Natural killer cell (primary cell): ENCODE measurements around the gene AADACL3. TPM values are rescaled to one million over a fixed set of nuclear protein-coding genes. Genes with fewer than 3 reads are reported as not detected.

Source experiments
- ATAC-seq, 3 donors: fragments of 150-1000 bp in 2 of 3; fragments of 200-7000 bp in 1 of 3; cut with Tn5 transposase; 1 replicate in 1 of 3; 2 replicates in 2 of 3; pipeline ENCODE4 v1.10.0; 2021; ENCODE audit warnings: mild to moderate bottlenecking in 2 of 3, moderate library complexity in 2 of 3
- DNase-seq, 2 donors: peaks; one replicate each; pipeline versions ENCODE4 v3.0.0 to v3.0.0-alpha.2; 2013 to 2021; ENCODE audit warnings: mixed read lengths in 1 of 2
- H3K27ac ChIP-seq: one replicate; pipeline ENCODE4 v1.5.1; 2013; ENCODE audit warnings: mild to moderate bottlenecking, low read length
- H3K27me3 ChIP-seq: one replicate; pipeline ENCODE4 v1.6.1; 2013; ENCODE audit warnings: low read length; ENCODE audit not compliant: control insufficient read depth, insufficient read depth
- H3K36me3 ChIP-seq: one replicate; pipeline ENCODE4 v1.6.1; 2013; ENCODE audit warnings: low read length; ENCODE audit not compliant: control insufficient read depth, insufficient read depth
- H3K4me1 ChIP-seq: one replicate; pipeline ENCODE4 v1.6.1; 2013; ENCODE audit warnings: low read length; ENCODE audit not compliant: control insufficient read depth, insufficient read depth
- H3K4me3 ChIP-seq: one replicate; pipeline ENCODE4 v1.5.1; 2013; ENCODE audit warnings: low read length
- H3K9me3 ChIP-seq: one replicate; pipeline ENCODE4 v1.6.1; 2013; ENCODE audit warnings: low read length; ENCODE audit not compliant: control insufficient read depth, insufficient read depth
- H3K27ac Mint-ChIP-seq, 2 donors: one replicate each; pipeline ENCODE4 v1.8.0; 2022; ENCODE audit warnings: mild to moderate bottlenecking in 2 of 2, mixed read lengths in 2 of 2, moderate library complexity in 1 of 2
- H3K27me3 Mint-ChIP-seq, 2 donors: one replicate each; pipeline ENCODE4 v1.8.0; 2022; ENCODE audit warnings: low read depth in 2 of 2, mixed read lengths in 2 of 2
- H3K36me3 Mint-ChIP-seq: one replicate; pipeline ENCODE4 v1.8.0; 2022; ENCODE audit warnings: mixed read lengths
- H3K4me1 Mint-ChIP-seq, 2 donors: one replicate each; pipeline ENCODE4 v1.8.0; 2022; ENCODE audit warnings: mixed read lengths in 2 of 2
- H3K4me3 Mint-ChIP-seq: one replicate; pipeline ENCODE4 v1.8.0; 2022; ENCODE audit warnings: mild to moderate bottlenecking, moderate library complexity, mixed read lengths
- H3K9me3 Mint-ChIP-seq, 2 donors: one replicate each; pipeline ENCODE4 v1.8.0; 2022; ENCODE audit warnings: mixed read lengths in 2 of 2
- CTCF ChIP-seq: fragments of 200-600 bp; IDR thresholded peaks from one replicate; pipeline ENCODE4 v1.8.0; 2022; ENCODE audit warnings: antibody characterized with exemption
- WGBS: methylation state at CpG from one replicate; pipeline ENCODE4 v1.1.7; 2013; ENCODE audit warnings: missing lambda C conversion rate; ENCODE audit not compliant: insufficient coverage; 5-methylcytosine and 5-hydroxymethylcytosine counted together
- intact Hi-C: fragments of 100-400 bp; cut with micrococcal nuclease; formaldehyde crosslinking; loops from one replicate; pipeline ENCODE4 v1.14.2; 2022
- total RNA-seq, 4 donors: library from RNA; stranded (reverse); fragments of 120-200 nt in 1 of 4; gene quantifications; one replicate each; pipeline versions ENCODE4 v1.2.3 to v1.2.4, GENCODE V29; 2013 to 2022

The AADACL3 gene
- total RNA-seq, 3 donors from 2014 or later (not counting 1 experiment from before 2014, with no cell fraction given) = not detected

GRCh38 chr1:12764016-12764415 lies 48.1 kb downstream of the AADACL3 start:
- no peak for TF ChIP-seq CTCF
- Histone ChIP-seq H3K4me1 (no peaks in the 10 kb centered on the region), H3K4me3 (no peak overlapping the region), H3K27me3 (no peaks in the 10 kb centered on the region), H3K9me3 (no peaks in the 10 kb centered on the region), H3K27ac (no peak overlapping the region), H3K36me3 (no peaks in the 10 kb centered on the region)
- Mint-ChIP-seq H3K36me3 (no peaks in the 10 kb centered on the region), H3K4me3 (no peak overlapping the region), H3K27me3 (peaks cover 6 to 45% of the 10 kb centered on the region in 2 donors), H3K9me3 (no peaks in the 10 kb centered on the region), H3K27ac (no peak overlapping the region), H3K4me1 (no peaks in the 10 kb centered on the region)
- intact Hi-C loops = no loop called here
- DNase-seq (no peak), ATAC-seq (no peak)
- 70% methylated on average over 4 of the region's 5 CpGs for WGBS

DNA sequence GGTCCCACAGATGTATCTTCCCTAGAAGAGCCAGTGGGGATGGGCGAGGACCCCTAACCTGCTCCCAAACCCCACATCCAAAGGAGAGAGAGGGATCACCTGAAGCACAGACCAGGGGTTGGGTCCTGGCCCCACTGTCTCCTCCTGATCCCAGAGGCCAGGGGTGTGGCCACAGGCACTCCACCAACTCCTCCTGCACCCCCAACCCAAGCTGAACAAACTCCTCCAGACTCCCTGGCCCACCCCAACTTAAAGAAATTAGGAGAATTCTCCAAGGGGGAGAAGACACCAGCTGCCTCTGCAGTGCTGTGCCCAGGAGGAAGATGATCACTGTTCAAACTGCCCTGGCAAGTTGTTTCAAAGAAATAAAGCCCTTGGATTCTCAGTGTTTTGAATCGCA lies 53.1 kb downstream of the AADACL3 start:
- Histone ChIP-seq H3K36me3 (no peaks in the 10 kb centered on the region), H3K9me3 (no peaks in the 10 kb centered on the region), H3K4me1 (no peaks in the 10 kb centered on the region), H3K4me3 (no peak overlapping the region), H3K27ac (no peak overlapping the region), H3K27me3 (no peaks in the 10 kb centered on the region)
- no peaks in the 10 kb centered on the region for H3K9me3 Mint-ChIP-seq
- H3K27ac Mint-ChIP-seq = no peak overlapping the region
- TF ChIP-seq CTCF = no peak
- no peak overlapping the region for H3K4me3 Mint-ChIP-seq
- H3K36me3 Mint-ChIP-seq = no peaks in the 10 kb centered on the region
- no peaks in the 10 kb centered on the region for H3K4me1 Mint-ChIP-seq
- peaks cover 18 to 75% of the 10 kb centered on the region in 2 donors for H3K27me3 Mint-ChIP-seq
- DNase-seq = no peak
- no peak for ATAC-seq
- WGBS = 85% methylated on average over 2 of the region's 2 CpGs
- intact Hi-C loops = no loop called here

GRCh38 chr1:12769976-12770505 lies 54.1 kb downstream of the AADACL3 start:
- no peak for ATAC-seq
- intact Hi-C loops = no loop called here
- H3K27me3 Mint-ChIP-seq = peaks cover 18 to 77% of the 10 kb centered on the region in 2 donors

More at GRCh38 chr1:12769976-12770505, 54.1 kb downstream of the AADACL3 start:
- Histone ChIP-seq H3K27me3 (no peaks in the 10 kb centered on the region), H3K4me1 (no peaks in the 10 kb centered on the region), H3K4me3 (no peak overlapping the region), H3K36me3 (no peaks in the 10 kb centered on the region), H3K27ac (no peak overlapping the region), H3K9me3 (no peaks in the 10 kb centered on the region)
- DNase-seq = no peak
- Mint-ChIP-seq H3K9me3 (no peaks in the 10 kb centered on the region), H3K4me3 (no peak overlapping the region), H3K4me1 (no peaks in the 10 kb centered on the region), H3K27ac (no peak overlapping the region), H3K36me3 (no peaks in the 10 kb centered on the region)
- no peak for TF ChIP-seq CTCF
- 65% methylated on average over 7 of the region's 7 CpGs for WGBS
